ENCODE data around the gene FRY. TPM values are rescaled to one million over a fixed set of nuclear protein-coding genes. Genes with fewer than 3 reads are reported as not detected.

FRY gene
- total RNA-seq, 1 donor from 2014 or later, result 19.9 TPM

DNA sequence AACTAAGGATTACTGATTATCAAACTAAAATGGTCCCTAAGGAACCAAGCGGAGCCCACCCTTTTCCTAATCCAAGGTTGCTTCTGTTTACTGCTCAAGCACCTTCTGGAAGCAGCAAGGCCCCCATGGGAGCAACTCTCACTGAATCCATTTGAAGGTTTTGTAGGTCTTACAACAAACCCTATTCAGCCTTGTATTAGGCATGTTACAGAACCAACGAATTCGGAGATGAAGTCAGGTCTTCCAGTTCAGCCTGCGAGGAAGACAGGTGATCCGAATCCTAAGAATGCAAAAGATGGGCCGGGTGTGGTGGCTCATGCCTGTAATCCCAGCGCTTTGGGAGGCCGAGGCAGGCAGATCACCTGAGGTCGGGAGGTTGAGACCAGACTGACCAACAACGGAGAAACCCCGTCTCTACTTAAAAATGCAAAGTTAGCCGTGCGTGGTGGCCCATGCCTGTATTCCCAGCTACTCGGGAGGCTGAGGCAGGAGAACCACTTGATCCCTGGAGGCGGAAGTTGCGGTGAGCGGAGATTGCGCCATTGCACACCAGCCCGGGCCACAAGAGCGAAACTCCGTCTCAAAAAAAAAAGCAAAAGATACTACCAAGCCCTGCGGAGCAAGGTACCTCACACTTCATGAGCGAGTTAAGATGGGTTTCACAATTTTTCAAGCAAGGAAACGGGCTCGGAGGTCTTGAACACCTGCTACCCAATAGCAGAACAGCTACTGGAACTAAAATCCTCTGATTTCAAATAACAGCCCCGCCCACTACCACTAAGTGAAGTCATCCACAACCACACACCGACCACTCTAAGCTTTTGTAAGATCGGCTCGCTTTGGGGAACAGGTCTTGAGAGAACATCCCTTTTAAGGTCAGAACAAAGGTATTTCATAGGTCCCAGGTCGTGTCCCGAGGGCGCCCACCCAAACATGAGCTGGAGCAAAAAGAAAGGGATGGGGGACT, 283.0 kb downstream of the FRY start:
- DNase-seq, result peak; percentile 36

DNA sequence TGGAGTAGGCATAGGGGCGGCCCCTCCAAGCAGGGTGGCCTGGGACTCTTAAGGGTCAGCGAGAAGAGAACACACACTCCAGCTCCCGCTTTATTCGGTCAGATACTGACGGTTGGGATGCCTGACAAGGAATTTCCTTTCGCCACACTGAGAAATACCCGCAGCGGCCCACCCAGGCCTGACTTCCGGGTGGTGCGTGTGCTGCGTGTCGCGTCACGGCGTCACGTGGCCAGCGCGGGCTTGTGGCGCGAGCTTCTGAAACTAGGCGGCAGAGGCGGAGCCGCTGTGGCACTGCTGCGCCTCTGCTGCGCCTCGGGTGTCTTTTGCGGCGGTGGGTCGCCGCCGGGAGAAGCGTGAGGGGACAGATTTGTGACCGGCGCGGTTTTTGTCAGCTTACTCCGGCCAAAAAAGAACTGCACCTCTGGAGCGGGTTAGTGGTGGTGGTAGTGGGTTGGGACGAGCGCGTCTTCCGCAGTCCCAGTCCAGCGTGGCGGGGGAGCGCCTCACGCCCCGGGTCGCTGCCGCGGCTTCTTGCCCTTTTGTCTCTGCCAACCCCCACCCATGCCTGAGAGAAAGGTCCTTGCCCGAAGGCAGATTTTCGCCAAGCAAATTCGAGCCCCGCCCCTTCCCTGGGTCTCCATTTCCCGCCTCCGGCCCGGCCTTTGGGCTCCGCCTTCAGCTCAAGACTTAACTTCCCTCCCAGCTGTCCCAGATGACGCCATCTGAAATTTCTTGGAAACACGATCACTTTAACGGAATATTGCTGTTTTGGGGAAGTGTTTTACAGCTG, 283.9 kb downstream of the FRY start, which contains the start of the genes BRCA2 and ZAR1L:
TSS of gene BRCA2 (plus strand) at position 271 of the 790 bp plus-strand sequence. CDS start 953 bp downstream, outside the sequence.
TSS of gene ZAR1L (minus strand) at position 126 of the 790 bp plus-strand sequence. CDS start 3,438 bp downstream, outside the sequence.
- peak; percentile 89 for DNase-seq

DNA sequence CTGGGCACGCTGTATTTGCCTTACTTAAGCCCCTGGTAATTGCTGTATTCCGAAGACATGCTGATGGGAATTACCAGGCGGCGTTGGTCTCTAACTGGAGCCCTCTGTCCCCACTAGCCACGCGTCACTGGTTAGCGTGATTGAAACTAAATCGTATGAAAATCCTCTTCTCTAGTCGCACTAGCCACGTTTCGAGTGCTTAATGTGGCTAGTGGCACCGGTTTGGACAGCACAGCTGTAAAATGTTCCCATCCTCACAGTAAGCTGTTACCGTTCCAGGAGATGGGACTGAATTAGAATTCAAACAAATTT, 284.4 kb downstream of the FRY start:
- DNase-seq, result no peak

DNA sequence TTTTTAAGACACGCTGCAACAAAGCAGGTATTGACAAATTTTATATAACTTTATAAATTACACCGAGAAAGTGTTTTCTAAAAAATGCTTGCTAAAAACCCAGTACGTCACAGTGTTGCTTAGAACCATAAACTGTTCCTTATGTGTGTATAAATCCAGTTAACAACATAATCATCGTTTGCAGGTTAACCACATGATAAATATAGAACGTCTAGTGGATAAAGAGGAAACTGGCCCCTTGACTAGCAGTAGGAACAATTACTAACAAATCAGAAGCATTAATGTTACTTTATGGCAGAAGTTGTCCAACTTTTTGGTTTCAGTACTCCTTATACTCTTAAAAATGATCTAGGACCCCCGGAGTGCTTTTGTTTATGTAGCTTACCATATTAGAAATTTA, 284.9 kb downstream of the FRY start:
- no peak for DNase-seq

DNA sequence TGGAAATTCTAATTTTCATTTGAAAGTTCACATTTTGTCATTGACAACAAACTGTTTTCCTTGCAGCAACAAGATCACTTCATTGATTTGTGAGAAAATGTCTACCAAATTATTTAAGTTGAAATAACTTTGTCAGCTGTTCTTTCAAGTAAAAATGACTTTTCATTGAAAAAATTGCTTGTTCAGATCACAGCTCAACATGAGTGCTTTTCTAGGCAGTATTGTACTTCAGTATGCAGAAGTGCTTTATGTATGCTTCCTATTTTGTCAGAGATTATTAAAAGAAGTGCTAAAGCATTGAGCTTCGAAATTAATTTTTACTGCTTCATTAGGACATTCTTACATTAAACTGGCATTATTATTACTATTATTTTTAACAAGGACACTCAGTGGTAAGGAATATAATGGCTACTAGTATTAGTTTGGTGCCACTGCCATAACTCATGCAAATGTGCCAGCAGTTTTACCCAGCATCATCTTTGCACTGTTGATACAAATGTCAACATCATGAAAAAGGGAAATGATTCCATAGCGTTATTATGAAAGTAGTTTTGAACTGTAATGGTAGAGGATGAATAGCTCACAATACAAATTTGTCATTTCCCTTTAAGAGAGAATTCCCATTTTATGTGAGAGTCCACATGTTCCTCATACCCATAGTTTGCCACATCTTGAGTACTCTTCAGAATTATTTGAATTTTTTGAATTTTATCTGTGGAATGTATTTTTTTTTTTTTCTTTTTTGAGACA, 286.3 kb downstream of the FRY start:
- peak; percentile 2 for DNase-seq

GRCh38 chr13:32320528-32320927, 289.0 kb downstream of the FRY start:
- no peak for DNase-seq

GRCh38 chr13:32323912-32324311, 292.3 kb downstream of the FRY start:
- no peak for DNase-seq

- no peak for DNase-seq
Observed at GRCh38 chr13:32330441-32330840, 298.9 kb downstream of the FRY start.

GRCh38 chr13:32334671-32335070, 303.1 kb downstream of the FRY start:
- no peak for DNase-seq

GRCh38 chr13:32340914-32341313, 309.3 kb downstream of the FRY start:
- DNase-seq, result no peak

- no peak for DNase-seq
Observed at GRCh38 chr13:32347651-32348050, 316.1 kb downstream of the FRY start.
